Psoas muscle (tissue), 8 donors: ENCODE measurements around the gene ZNF880. TPM values are rescaled to one million over a fixed set of nuclear protein-coding genes. Genes with fewer than 3 reads are reported as not detected.

ENCODE experiments used
- ATAC-seq, 4 donors: fragments of 200-7000 bp; cut with Tn5 transposase; one replicate each; pipeline ENCODE4 v1.9.1; 2020; ENCODE audit warnings: moderate library complexity in 3 of 4, mild to moderate bottlenecking in 2 of 4
- DNase-seq, 2 donors: peaks; one replicate each; pipeline ENCODE4 v3.0.0-alpha.2; 2020
- H3K27ac ChIP-seq: fragments of 200-600 bp; one replicate; pipeline ENCODE4 v1.8.0; 2022
- H3K27me3 ChIP-seq, 3 donors: fragments of 200-600 bp in 1 of 3; one replicate each; pipeline versions ENCODE4 v1.6.1 to v1.8.0; 2013 to 2022; ENCODE audit warnings: low read length in 2 of 3, mild to moderate bottlenecking in 2 of 3, moderate library complexity in 1 of 3; ENCODE audit not compliant: insufficient read depth in 3 of 3
- H3K36me3 ChIP-seq, 2 donors: fragments of 200-600 bp in 1 of 2; one replicate each; pipeline versions ENCODE4 v1.6.1 to v1.8.0; 2013 to 2022; ENCODE audit warnings: low read depth in 1 of 2, mild to moderate bottlenecking in 1 of 2, moderate library complexity in 1 of 2; ENCODE audit not compliant: insufficient read depth in 1 of 2
- H3K4me1 ChIP-seq: fragments of 200-600 bp; one replicate; pipeline ENCODE4 v1.8.0; 2022
- H3K4me3 ChIP-seq: fragments of 200-600 bp; one replicate; pipeline ENCODE4 v1.8.0; 2022; ENCODE audit warnings: mild to moderate bottlenecking
- H3K9me3 ChIP-seq: fragments of 200-600 bp; one replicate; pipeline ENCODE4 v1.8.0; 2022
- CTCF ChIP-seq: fragments of 200-600 bp; IDR thresholded peaks from one replicate; pipeline ENCODE4 v1.8.0; 2022; ENCODE audit warnings: antibody characterized with exemption
- WGBS, 3 donors: extraction: QIAGEN DNeasy Blood & Tissue Kit; methylation state at CpG; one replicate each; pipeline versions ENCODE4 v1.1.6 to v1.1.7; 2013; 5-methylcytosine and 5-hydroxymethylcytosine counted together
- intact Hi-C, 2 donors: fragments of 100-400 bp; cut with DNase I; formaldehyde crosslinking; loops; one replicate each; pipeline versions ENCODE4 v1.11.0 to v1.14.2; 2022
- long read RNA-seq, 2 donors: library from polyadenylated mRNA; unstranded; transcript quantifications; one replicate each; pipeline ENCODE4 v2.0.0, GENCODE V29; 2021
- polyA plus RNA-seq, 3 donors: library from polyadenylated mRNA; stranded (reverse); fragments of 200-250 nt; gene quantifications; one replicate each; pipeline ENCODE4 v1.2.3, GENCODE V29; 2013
- total RNA-seq, 4 donors: library from RNA; stranded (reverse); fragmentation: NEBNext Ultra II Directional in 2 of 4; extraction: Animal tissue kit (Norgen Biotek cat#: 25700) in 2 of 4; gene quantifications; one replicate each; pipeline versions ENCODE4 v1.2.1 to v1.2.4, GENCODE V29; 2021 to 2023
- donor health status: healthy with polysubstance abuse.
- donor health status: DM: no; HTN: no; CAD: no; lungs with moderate emphysema.
- donor health status: Bipolar disorder and iron deficiency.
- donor health status: healthy.
- donor health status: DM: yes; HTN: yes; CAD: no.
- donor health status: DM: no; HTN: no; CAD: no.
- donor health status: DM: no; HTN: no; CAD: no.
- donor health status: DM: yes; HTN: yes; CAD: no.

Gene ZNF880
- total RNA-seq (1 to 10 TPM; 5.9 to 9.0 (median 8.2) TPM), polyA plus RNA-seq (10 to 100 TPM in 1 of 3 donors, 1 to 10 TPM in 2; 4.2 to 12.0 (median 4.6) TPM)
- long read RNA-seq, donor 1, partial matches to known transcripts: 0 of 2 reads
- long read RNA-seq, donor 1, other reads (novel, unspliced or antisense): 0 of 2 reads
- long read RNA-seq, donor 2, partial matches to known transcripts: 1 of 5 reads
- long read RNA-seq, donor 2, other reads (novel, unspliced or antisense): 0 of 5 reads

- Histone ChIP-seq H3K4me1 (peaks cover 3% of the 10 kb centered on the region), H3K4me3 (peak within 1 kb of the TSS; percentile 86), H3K27ac (peak within 1 kb of the TSS; percentile 95), H3K27me3 (no peaks in the 10 kb centered on the region), H3K36me3 (peaks cover 9 to 30% of the 10 kb centered on the region in 2 donors), H3K9me3 (peaks cover 39% of the 10 kb centered on the region)
- DNase-seq: peak; percentile 94 to 96
- peak; percentile 100 for ATAC-seq
- TF ChIP-seq CTCF: peak; percentile 10
- intact Hi-C loops: no loop called here
- WGBS, 3 donors: 1% methylated on average over 52 of the region's 52 CpGs
These were observed at the start of gene ZNF880 for GRCh38 chr19:52369559-52370340. Gene ZNF880, plus strand, starts transcription at chr19:52369923. Its CDS starts 43 bp downstream, at chr19:52369966.

GRCh38 chr19:52322429-52322828, 47.3 kb upstream of the ZNF880 start:
- no peaks in the 10 kb centered on the region for H3K27me3 ChIP-seq
- peaks cover 33 to 60% of the 10 kb centered on the region in 2 donors for H3K36me3 ChIP-seq
- H3K9me3 ChIP-seq: peaks cover 98% of the 10 kb centered on the region
- TF ChIP-seq CTCF: no peak
- DNase-seq: no peak
- WGBS, 3 donors: 96 to 99% (median 97%) methylated on average over 6 of the region's 6 CpGs
- no peak overlapping the region for H3K4me3 ChIP-seq
- intact Hi-C loops: no loop called here
- H3K27ac ChIP-seq: no peak overlapping the region
- ATAC-seq: no peak
- H3K4me1 ChIP-seq: no peaks in the 10 kb centered on the region

GRCh38 chr19:52331757-52332156, 38.0 kb upstream of the ZNF880 start:
- ATAC-seq (no peak), DNase-seq (no peak)
- 84 to 93% (median 85%) methylated on average over 10 of the region's 10 CpGs for WGBS, 3 donors
- Histone ChIP-seq H3K36me3 (no peaks in the 10 kb centered on the region), H3K4me1 (no peaks in the 10 kb centered on the region), H3K27me3 (no peaks in the 10 kb centered on the region), H3K27ac (no peak overlapping the region), H3K9me3 (peaks cover 65% of the 10 kb centered on the region), H3K4me3 (no peak overlapping the region)
- intact Hi-C loops: no loop called here
- TF ChIP-seq CTCF: no peak

DNA sequence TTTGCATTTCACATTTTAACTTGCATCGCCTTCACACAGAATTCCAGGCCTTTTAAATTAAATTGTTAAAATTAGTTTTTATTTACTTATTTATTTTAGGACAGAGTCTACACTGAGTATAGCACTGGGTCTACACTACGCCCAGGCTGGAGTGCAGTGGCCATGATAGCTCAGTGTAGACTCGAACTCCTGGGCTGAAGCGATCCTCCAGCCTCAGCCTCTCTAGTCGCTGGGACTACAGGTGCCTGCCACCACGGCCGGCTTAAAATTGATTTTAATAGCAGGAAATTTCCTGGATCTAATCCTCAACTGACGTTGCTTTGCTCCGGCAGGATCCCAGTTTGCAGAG, 34.0 kb upstream of the ZNF880 start:
- intact Hi-C loops: no loop called here
- DNase-seq (no peak), ATAC-seq (peak in 3 of 4 donors; percentile 32 to 46 (median 38))
- H3K27ac ChIP-seq: peak overlapping the region; percentile 75
- peaks cover 0 to 6% of the 10 kb centered on the region in 2 donors for H3K36me3 ChIP-seq
- WGBS, 3 donors: 48 to 52% (median 49%) methylated on average over 9 of the region's 9 CpGs
- TF ChIP-seq CTCF: no peak
- H3K4me3 ChIP-seq: peak overlapping the region; percentile 77
- H3K27me3 ChIP-seq: no peaks in the 10 kb centered on the region
- no peaks in the 10 kb centered on the region for H3K4me1 ChIP-seq
- H3K9me3 ChIP-seq: peaks cover 40% of the 10 kb centered on the region
